SH-SY5Y (cell line): ENCODE data around the gene TXLNA.

Experiments
- GATA2 ChIP-seq: IDR thresholded peaks from 2 replicates; pipeline ENCODE4 v1.6.1; 2011; ENCODE audit warnings: mild to moderate bottlenecking, low read depth, low read length
- GATA3 ChIP-seq: IDR thresholded peaks from 2 replicates; pipeline ENCODE4 v1.6.1; 2011; ENCODE audit warnings: low read depth, mild to moderate bottlenecking, low read length, moderate library complexity

DNA sequence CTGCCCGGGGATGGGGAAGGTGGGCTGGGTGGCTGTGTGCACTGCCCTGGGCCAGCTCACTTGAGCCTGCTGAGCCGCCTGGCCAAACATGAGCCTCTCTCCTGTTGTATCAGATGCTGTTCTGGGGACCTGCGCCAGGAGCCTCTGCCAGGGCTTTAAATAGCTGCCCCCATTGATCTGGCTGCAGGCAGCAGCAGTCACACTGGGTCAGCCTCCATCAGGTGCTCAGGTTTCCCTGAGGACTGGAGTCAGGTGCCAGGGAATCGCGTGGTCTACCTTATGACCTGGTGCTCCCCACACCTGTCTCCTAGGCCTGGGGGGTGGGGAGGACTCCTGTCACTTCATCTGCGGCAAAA is 20.2 kb downstream of the TXLNA start:
- TF ChIP-seq GATA2: no peak
- no peak for TF ChIP-seq GATA3
